Muscle layer of duodenum (tissue), 2 donors: ENCODE measurements around the gene PXMP4.
A peak's percentile ranks its signal among the peaks of the same experiment; 100 is the strongest.

Experiments
- H3K27ac ChIP-seq: one replicate; pipeline ENCODE4 v1.7.0; 2013; ENCODE audit warnings: mild to moderate bottlenecking, low read length
- H3K27me3 ChIP-seq: one replicate; pipeline ENCODE4 v1.7.0; 2013; ENCODE audit warnings: low read depth, mild to moderate bottlenecking, control low read depth, low read length
- H3K36me3 ChIP-seq, 2 donors: one replicate each; pipeline ENCODE4 v1.7.0; 2013; ENCODE audit warnings: low read length in 2 of 2, control low read depth in 1 of 2, mild to moderate bottlenecking in 1 of 2; ENCODE audit not compliant: insufficient read depth in 2 of 2, control insufficient read depth in 1 of 2
- H3K4me1 ChIP-seq, 2 donors: one replicate each; pipeline ENCODE4 v1.7.0; 2013; ENCODE audit warnings: low read length in 2 of 2, mild to moderate bottlenecking in 2 of 2, control low read depth in 1 of 2, moderate library complexity in 1 of 2; ENCODE audit not compliant: insufficient read depth in 2 of 2, control insufficient read depth in 1 of 2
- H3K4me3 ChIP-seq, 2 donors: one replicate each; pipeline ENCODE4 v1.7.0; 2013; ENCODE audit warnings: low read length in 2 of 2, low read depth in 1 of 2, mild to moderate bottlenecking in 1 of 2
- H3K9me3 ChIP-seq, 2 donors: one replicate each; pipeline ENCODE4 v1.7.0; 2013; ENCODE audit warnings: low read length in 2 of 2, control low read depth in 1 of 2, mild to moderate bottlenecking in 1 of 2; ENCODE audit not compliant: control insufficient read depth in 1 of 2
- donor health status: healthy.

PXMP4 gene

DNA sequence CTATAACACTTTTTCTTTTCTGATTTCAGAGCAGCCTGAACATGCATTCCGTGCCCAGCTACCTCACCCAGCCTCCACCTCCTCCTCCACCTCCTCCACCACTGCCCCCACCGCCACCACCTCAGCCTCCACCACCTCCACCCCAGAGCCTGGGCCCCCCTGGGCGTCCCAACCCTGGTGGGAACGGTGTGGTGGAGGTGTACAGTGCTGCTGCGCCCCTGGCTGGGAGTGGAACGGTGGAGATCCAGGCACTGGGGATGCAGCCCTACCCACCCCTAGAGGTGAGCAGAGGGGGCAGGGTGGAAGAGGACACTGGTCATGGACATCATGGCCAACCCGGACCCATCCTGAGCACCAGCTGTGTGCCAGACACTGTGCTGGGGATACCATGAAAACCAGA, 33.0 kb upstream of the PXMP4 start:
- H3K9me3 ChIP-seq = peaks cover 5% of the 10 kb centered on the region in 2 donors
- no peaks in the 10 kb centered on the region for H3K4me1 ChIP-seq
- no peak overlapping the region for H3K4me3 ChIP-seq
- peaks cover 27 to 46% of the 10 kb centered on the region in 2 donors for H3K36me3 ChIP-seq
- no peaks in the 10 kb centered on the region for H3K27me3 ChIP-seq
- no peak overlapping the region for H3K27ac ChIP-seq

DNA sequence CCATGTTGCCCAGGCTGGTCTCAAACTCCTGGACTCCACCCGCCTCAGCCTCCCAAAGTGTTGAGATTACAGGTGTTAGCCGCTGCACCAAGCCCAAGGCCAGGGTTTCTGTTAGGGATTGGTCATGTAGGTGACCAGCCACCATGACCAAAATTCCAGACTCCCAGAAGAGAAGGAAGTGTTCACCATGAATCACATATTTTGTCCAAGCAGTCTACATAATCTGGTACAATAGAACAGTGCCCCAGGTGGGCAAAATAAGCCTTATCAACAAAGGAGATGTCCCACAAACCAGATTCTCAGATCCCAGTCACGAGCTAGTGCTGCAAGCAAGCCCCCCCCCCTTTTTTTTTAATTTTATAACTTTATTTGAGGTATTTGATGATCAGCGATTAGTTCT, 31.7 kb upstream of the PXMP4 start:
- Histone ChIP-seq H3K36me3 (peaks cover 21 to 36% of the 10 kb centered on the region in 2 donors), H3K4me1 (no peaks in the 10 kb centered on the region), H3K9me3 (no peaks in the 10 kb centered on the region), H3K4me3 (no peak overlapping the region), H3K27ac (no peak overlapping the region), H3K27me3 (no peaks in the 10 kb centered on the region)

DNA sequence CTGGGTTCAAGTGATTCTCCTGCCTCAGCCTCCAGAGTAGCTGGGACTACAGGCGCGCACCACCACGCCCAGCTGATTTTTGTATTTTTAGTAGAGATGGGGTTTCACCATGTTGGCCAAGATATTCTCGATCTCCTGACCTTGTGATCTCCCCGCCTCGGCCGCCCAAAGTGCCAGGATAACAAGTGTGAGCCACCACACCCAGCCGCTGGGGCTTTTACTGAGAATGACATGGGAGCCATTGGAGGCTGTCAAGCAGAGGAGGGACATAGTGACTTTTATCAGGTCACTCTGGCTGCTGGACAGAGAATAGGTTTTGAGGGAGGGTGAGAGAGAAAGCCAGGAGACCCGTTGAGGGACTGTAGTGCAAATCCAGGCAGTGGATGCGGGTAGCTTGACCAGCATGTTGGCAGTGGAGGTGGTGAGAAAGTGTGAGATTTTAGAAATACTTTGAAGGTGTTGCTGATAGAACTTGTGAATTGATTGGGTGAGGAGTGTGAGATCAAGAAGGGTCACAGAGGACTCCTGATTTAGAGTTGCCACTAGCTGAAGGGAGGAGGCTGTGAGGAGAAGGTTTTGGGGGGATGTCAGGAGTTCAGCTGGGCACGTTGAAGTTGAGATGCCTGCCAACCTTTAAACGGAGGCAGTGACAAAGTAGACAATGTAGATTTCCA, 26.4 kb upstream of the PXMP4 start:
- Histone ChIP-seq H3K4me3 (no peak overlapping the region), H3K27me3 (no peaks in the 10 kb centered on the region), H3K27ac (no peak overlapping the region), H3K36me3 (peaks cover 5 to 19% of the 10 kb centered on the region in 2 donors), H3K4me1 (no peaks in the 10 kb centered on the region), H3K9me3 (no peaks in the 10 kb centered on the region)

GRCh38 chr20:33744773-33745385, 24.8 kb upstream of the PXMP4 start:
- Histone ChIP-seq H3K27ac (no peak overlapping the region), H3K9me3 (no peaks in the 10 kb centered on the region), H3K36me3 (peaks cover 5 to 15% of the 10 kb centered on the region in 2 donors), H3K27me3 (no peaks in the 10 kb centered on the region), H3K4me1 (no peaks in the 10 kb centered on the region), H3K4me3 (no peak overlapping the region)

- H3K36me3 ChIP-seq = peaks cover 5 to 13% of the 10 kb centered on the region in 2 donors
- no peaks in the 10 kb centered on the region for H3K4me1 ChIP-seq
- H3K27ac ChIP-seq = no peak overlapping the region
- H3K9me3 ChIP-seq = no peaks in the 10 kb centered on the region
- H3K27me3 ChIP-seq = no peaks in the 10 kb centered on the region
- no peak overlapping the region for H3K4me3 ChIP-seq
These were observed 24.1 kb upstream of the PXMP4 start for GRCh38 chr20:33744181-33744580.

GRCh38 chr20:33740189-33740588, 20.1 kb upstream of the PXMP4 start:
- no peaks in the 10 kb centered on the region for H3K27me3 ChIP-seq
- H3K9me3 ChIP-seq = peaks cover 0 to 14% of the 10 kb centered on the region in 2 donors
- no peak overlapping the region for H3K27ac ChIP-seq
- no peak overlapping the region for H3K4me3 ChIP-seq
- peaks cover 0 to 9% of the 10 kb centered on the region in 2 donors for H3K36me3 ChIP-seq
- no peaks in the 10 kb centered on the region for H3K4me1 ChIP-seq

GRCh38 chr20:33739493-33739892, 19.4 kb upstream of the PXMP4 start:
- peaks cover 0 to 7% of the 10 kb centered on the region in 2 donors for H3K36me3 ChIP-seq
- no peaks in the 10 kb centered on the region for H3K4me1 ChIP-seq
- no peak overlapping the region for H3K27ac ChIP-seq
- H3K9me3 ChIP-seq = peaks cover 0 to 14% of the 10 kb centered on the region in 2 donors
- no peak overlapping the region for H3K4me3 ChIP-seq
- H3K27me3 ChIP-seq = no peaks in the 10 kb centered on the region

- peak overlapping the region in 1 of 2 donors; percentile 17 for H3K4me3 ChIP-seq
- no peaks in the 10 kb centered on the region for H3K27me3 ChIP-seq
- H3K4me1 ChIP-seq = peaks cover 8 to 13% of the 10 kb centered on the region in 2 donors
- peaks cover 0 to 14% of the 10 kb centered on the region in 2 donors for H3K9me3 ChIP-seq
- no peak overlapping the region for H3K27ac ChIP-seq
- H3K36me3 ChIP-seq = peaks cover 0 to 7% of the 10 kb centered on the region in 2 donors
These were observed 16.9 kb upstream of the PXMP4 start for GRCh38 chr20:33736962-33737361.

DNA sequence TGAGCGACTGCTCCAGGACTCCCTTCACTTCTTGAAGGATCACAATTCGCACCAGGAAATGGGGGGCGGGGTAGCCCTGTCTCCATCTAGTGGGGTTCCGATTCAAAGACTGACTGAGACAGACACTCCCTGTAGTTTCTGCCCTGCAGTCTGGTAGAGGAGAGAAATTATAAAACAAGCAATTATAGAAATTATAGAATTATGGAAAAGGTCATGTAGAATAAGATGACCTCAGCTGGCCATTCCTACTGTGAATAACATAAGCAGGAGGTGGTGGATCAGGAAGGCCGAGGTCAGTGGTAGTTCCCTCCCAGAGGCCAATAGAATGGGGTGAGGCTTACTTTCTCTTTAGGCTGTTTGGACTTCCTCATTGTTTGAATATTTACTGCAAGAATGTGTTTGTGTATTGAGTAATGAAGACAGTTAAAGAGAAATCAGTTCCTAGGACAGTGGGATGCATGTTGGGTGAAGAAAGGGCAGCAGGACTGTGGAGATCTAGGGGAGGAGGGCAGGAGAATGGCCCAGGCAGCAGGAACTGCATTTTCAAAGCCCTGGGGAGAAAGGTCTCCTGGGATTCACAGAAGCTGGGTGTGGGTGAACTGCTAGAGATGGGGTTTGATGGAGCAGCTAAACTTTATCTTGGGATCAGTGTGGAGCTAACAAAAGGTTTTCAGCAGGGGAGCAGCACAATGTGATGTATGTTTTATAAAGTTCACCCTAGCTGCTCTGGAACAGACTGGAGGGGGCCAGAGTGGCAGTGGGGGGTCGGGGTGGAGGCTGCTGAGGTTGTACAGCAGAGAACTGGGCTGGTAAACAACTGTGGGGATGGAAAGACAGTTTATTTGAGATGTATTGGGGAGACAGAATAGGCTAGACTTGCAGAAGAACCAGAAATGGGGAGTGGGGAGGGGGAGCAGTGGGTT, 13.8 kb upstream of the PXMP4 start:
- peaks cover 0 to 7% of the 10 kb centered on the region in 2 donors for H3K36me3 ChIP-seq
- peaks cover 0 to 14% of the 10 kb centered on the region in 2 donors for H3K9me3 ChIP-seq
- H3K4me1 ChIP-seq = peaks cover 8 to 18% of the 10 kb centered on the region in 2 donors
- H3K27ac ChIP-seq = peak overlapping the region; percentile 59
- no peaks in the 10 kb centered on the region for H3K27me3 ChIP-seq
- H3K4me3 ChIP-seq = peak overlapping the region in 1 of 2 donors; percentile 1

- Histone ChIP-seq H3K27ac (peak overlapping the region; percentile 54), H3K4me3 (peak overlapping the region; percentile 66 to 74), H3K9me3 (peaks cover 0 to 14% of the 10 kb centered on the region in 2 donors), H3K36me3 (peaks cover 0 to 7% of the 10 kb centered on the region in 2 donors), H3K4me1 (peaks cover 8 to 18% of the 10 kb centered on the region in 2 donors), H3K27me3 (no peaks in the 10 kb centered on the region)
These were observed 12.3 kb upstream of the PXMP4 start for GRCh38 chr20:33732166-33732970.
